ENCODE measurements around the gene KDF1. TPM values are rescaled to one million over a fixed set of nuclear protein-coding genes. Genes with fewer than 3 reads are reported as not detected.

Gene KDF1
- total RNA-seq, 6 experiments from 2014 or later = 1.1 to 4.1 (median 2.5) TPM

DNA sequence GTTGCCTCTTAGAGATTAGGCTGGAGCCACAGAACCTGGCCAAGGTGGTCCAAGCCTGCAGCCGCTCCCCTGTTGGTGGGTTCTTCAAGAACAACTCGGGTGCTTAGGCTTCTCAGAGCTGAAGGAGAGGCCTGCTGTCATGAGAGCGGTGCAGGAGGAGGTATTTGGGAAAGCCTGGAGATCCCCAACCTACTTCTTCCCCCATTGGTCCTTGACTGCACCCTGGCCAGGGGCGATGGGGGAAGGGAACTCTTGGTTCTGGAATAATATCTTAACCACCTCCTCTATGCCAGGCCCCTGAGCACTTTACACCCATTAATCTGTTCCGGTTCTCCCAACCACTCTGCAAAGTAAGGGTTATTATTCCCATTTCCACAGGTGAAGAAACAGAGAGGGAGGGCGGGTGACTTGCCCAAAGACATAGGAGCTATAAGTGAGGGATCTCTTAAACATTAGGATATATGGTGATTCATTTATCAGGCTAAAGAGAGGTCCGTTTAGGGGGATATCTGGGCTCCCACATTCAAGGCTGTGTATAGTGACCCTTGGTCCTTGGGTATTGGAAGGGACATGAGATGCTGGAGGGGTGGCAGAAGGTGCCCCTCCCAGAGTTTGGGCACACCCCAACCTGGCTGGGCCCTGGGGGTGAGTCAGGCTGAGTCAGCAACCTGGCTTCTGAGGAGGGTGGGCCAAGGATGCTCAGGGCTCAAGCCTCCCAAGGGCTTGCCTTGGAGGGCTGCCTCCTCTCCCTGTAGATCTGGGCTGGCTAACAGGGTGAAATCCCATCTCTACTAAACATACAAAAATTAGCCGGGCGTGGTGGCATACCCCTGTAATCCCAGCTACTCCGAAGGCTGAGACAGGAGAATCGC is 38.4 kb upstream of the KDF1 start:
- H3K27ac ChIP-seq = peak overlapping the region in 2 of 3 donors; percentile 2 to 20
- no peak for DNase-seq
- H3K27me3 ChIP-seq = no peaks in the 10 kb centered on the region
- H3K9me3 ChIP-seq = no peaks in the 10 kb centered on the region
- H3K4me3 ChIP-seq = no peak overlapping the region
- no peaks in the 10 kb centered on the region for H3K4me1 ChIP-seq
- intact Hi-C loops (cut with DNase I) = no loop called here
- H3K36me3 ChIP-seq = no peaks in the 10 kb centered on the region
- TF ChIP-seq, protein P1, sequence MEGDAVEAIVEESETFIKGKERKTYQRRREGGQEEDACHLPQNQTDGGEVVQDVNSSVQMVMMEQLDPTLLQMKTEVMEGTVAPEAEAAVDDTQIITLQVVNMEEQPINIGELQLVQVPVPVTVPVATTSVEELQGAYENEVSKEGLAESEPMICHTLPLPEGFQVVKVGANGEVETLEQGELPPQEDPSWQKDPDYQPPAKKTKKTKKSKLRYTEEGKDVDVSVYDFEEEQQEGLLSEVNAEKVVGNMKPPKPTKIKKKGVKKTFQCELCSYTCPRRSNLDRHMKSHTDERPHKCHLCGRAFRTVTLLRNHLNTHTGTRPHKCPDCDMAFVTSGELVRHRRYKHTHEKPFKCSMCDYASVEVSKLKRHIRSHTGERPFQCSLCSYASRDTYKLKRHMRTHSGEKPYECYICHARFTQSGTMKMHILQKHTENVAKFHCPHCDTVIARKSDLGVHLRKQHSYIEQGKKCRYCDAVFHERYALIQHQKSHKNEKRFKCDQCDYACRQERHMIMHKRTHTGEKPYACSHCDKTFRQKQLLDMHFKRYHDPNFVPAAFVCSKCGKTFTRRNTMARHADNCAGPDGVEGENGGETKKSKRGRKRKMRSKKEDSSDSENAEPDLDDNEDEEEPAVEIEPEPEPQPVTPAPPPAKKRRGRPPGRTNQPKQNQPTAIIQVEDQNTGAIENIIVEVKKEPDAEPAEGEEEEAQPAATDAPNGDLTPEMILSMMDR (IDR thresholded peaks at IDR 0.05) = no peak
- TF ChIP-seq POLR2A (IDR thresholded peaks at IDR 0.05) = no peak
- no peak for ATAC-seq
- WGBS (ENCODE audit: insufficient coverage, low coverage, low lambda C conversion rate, missing lambda C conversion rate) = 92% methylated on average over 2 of the region's 11 CpGs

DNA sequence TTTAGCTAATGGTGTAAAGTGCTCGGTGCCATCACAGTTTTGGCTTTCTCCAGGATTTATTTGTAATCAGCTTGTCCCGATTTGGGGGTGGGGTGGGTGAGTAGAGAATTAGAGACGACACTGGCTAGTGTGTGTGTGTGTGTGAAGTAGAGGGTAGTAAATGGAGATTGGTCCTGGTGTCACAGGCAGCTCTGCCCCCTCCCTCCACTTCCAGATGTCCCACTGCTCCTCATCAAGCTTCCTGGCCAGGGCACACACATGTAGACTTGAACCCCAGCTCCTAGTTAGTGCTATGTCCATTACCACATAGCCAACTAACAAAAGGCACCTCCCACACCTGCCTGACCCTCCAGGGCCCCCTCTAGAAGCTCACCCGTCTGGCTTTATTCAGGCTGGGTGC is 36.4 kb upstream of the KDF1 start:
- 100% methylated on average over 2 of the region's 4 CpGs for WGBS (ENCODE audit: insufficient coverage, low coverage, low lambda C conversion rate, missing lambda C conversion rate)
- ATAC-seq = no peak
- Histone ChIP-seq H3K27ac (no peak overlapping the region), H3K9me3 (no peaks in the 10 kb centered on the region), H3K4me1 (peaks cover 0 to 7% (median 0%) of the 10 kb centered on the region in 4 donors), H3K4me3 (no peak overlapping the region), H3K27me3 (no peaks in the 10 kb centered on the region), H3K36me3 (no peaks in the 10 kb centered on the region)
- intact Hi-C loops (cut with DNase I) = no loop called here
- no peak for DNase-seq
- TF ChIP-seq POLR2A (IDR thresholded peaks at IDR 0.05) = no peak
- TF ChIP-seq, protein P1 (IDR thresholded peaks at IDR 0.05) = no peak

DNA sequence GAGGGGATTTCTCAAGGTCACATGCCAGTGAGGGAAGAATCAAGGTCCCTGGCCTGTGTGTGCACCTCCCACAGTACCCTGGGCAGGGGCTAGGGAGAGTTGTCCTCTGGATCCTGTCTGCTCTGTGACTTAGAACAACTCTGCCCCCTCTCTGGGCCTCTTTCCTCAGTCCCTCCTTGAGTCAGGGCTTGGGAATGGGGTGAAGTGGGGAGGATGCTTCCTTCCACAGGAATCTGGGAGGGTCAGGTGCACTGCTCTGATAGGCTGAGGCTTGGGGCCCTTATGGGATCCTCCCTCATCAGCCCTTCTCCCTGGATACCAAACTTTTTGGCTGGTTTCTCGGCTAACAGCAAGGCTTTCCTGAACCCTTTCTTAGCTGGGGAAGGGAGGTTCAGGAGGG is 35.8 kb upstream of the KDF1 start:
- intact Hi-C loops (cut with DNase I) = no loop called here
- H3K27ac ChIP-seq = no peak overlapping the region

DNA sequence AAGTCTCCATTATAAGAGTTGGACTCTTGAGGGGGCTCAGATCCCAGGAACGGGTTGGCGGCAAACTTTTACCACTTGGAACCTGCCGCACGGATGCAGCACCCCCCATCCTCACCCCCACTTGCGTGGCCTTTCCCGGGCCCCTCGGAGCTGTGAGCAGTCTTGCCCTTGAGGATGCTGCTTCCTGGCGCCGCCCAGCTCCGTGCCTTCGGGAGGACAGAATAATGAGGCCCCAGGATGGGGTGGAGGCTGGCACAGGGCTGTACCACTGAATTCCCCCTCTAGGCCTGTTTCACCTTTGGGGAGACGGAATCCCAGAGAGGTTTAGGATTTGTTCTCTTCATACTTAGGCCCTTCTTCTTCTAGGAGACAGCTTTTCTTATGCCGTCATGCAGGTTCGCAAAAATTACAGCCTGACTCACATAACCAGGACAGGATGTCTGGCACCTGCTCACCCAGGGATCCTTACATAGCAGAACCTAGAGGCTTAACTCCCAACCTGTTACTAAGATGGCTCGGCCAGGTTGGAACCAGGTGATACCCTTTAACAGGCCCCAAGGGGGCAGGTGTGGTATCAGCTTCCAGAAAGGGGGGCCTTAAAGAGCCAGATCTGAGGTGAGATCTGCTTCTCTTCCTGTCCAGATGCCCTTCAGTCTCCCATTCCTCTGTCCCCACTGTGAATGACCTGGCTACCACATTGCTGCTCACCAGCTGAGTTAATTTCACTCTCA is 34.7 kb upstream of the KDF1 start:
- DNase-seq (no peak), ATAC-seq (no peak)
- H3K27me3 ChIP-seq = no peaks in the 10 kb centered on the region
- intact Hi-C loops (cut with DNase I) = no loop called here
- WGBS (ENCODE audit: insufficient coverage, low coverage, low lambda C conversion rate, missing lambda C conversion rate) = 50% methylated on average over 2 of the region's 15 CpGs
- H3K4me3 ChIP-seq = peak overlapping the region; percentile 45 to 61 (median 48)
- TF ChIP-seq, protein P1 (IDR thresholded peaks at IDR 0.05) = no peak
- TF ChIP-seq POLR2A (IDR thresholded peaks at IDR 0.05) = no peak
- H3K9me3 ChIP-seq = no peaks in the 10 kb centered on the region
- H3K36me3 ChIP-seq = no peaks in the 10 kb centered on the region
- H3K27ac ChIP-seq = no peak overlapping the region
- peaks cover 0 to 17% (median 0%) of the 10 kb centered on the region in 4 donors for H3K4me1 ChIP-seq

More for the DNA sequence above, 35.8 kb upstream of the KDF1 start:
- no peaks in the 10 kb centered on the region for H3K9me3 ChIP-seq
- WGBS (ENCODE audit: insufficient coverage, low coverage, low lambda C conversion rate, missing lambda C conversion rate) = no CpG with 5 or more reads among the region's 1 CpG
- no peak for DNase-seq
- peaks cover 0 to 8% (median 0%) of the 10 kb centered on the region in 4 donors for H3K4me1 ChIP-seq
- TF ChIP-seq, protein P1 (IDR thresholded peaks at IDR 0.05) = no peak
- no peak for TF ChIP-seq POLR2A (IDR thresholded peaks at IDR 0.05)
- H3K4me3 ChIP-seq = no peak overlapping the region
- H3K36me3 ChIP-seq = no peaks in the 10 kb centered on the region
- no peak for ATAC-seq
- no peaks in the 10 kb centered on the region for H3K27me3 ChIP-seq

Data from right lobe of liver (tissue), 6 donors.